ENCODE results near the gene WWOX. TPM values are rescaled to one million over a fixed set of nuclear protein-coding genes. Genes with fewer than 3 reads are reported as not detected.

The WWOX gene
- total RNA-seq, 2 donors from 2014 or later: 12.6 to 17.2 TPM

- ATAC-seq (no peak), DNase-seq (ENCODE audit: low spot score in 2 of 2) (no peak)
- peak overlapping the region; percentile 90 to 99 for H3K27ac Mint-ChIP-seq
- peaks cover 0 to 4% of the 10 kb centered on the region in 2 donors for H3K9me3 Mint-ChIP-seq
- H3K36me3 Mint-ChIP-seq: peaks cover 9 to 20% of the 10 kb centered on the region in 2 donors
Observed at GRCh38 chr16:79074951-79075350, 975.5 kb downstream of the WWOX start.

- Mint-ChIP-seq H3K9me3 (peaks cover 0 to 4% of the 10 kb centered on the region in 2 donors), H3K27ac (peak overlapping the region; percentile 90 to 99), H3K36me3 (peaks cover 9 to 26% of the 10 kb centered on the region in 2 donors)
- peak; percentile 85 to 88 for ATAC-seq
- DNase-seq (ENCODE audit: low spot score in 2 of 2): peak in 1 of 2 donors; percentile 53
Observed at GRCh38 chr16:79076047-79076767, 976.8 kb downstream of the WWOX start.

GRCh38 chr16:79077346-79077745 lies 977.9 kb downstream of the WWOX start:
- peak overlapping the region in 1 of 2 donors; percentile 90 for H3K27ac Mint-ChIP-seq
- DNase-seq (ENCODE audit: low spot score in 2 of 2) (no peak), ATAC-seq (no peak)
- H3K9me3 Mint-ChIP-seq: no peaks in the 10 kb centered on the region
- H3K36me3 Mint-ChIP-seq: peaks cover 9 to 36% of the 10 kb centered on the region in 2 donors

GRCh38 chr16:79079656-79080420 lies 980.4 kb downstream of the WWOX start:
- DNase-seq (ENCODE audit: low spot score in 2 of 2) (no peak), ATAC-seq (no peak)
- H3K9me3 Mint-ChIP-seq: no peaks in the 10 kb centered on the region
- no peak overlapping the region for H3K27ac Mint-ChIP-seq
- H3K36me3 Mint-ChIP-seq: peaks cover 9 to 41% of the 10 kb centered on the region in 2 donors

GRCh38 chr16:79081297-79082066 lies 982.0 kb downstream of the WWOX start:
- Mint-ChIP-seq H3K27ac (peak overlapping the region in 1 of 2 donors; percentile 69), H3K9me3 (no peaks in the 10 kb centered on the region), H3K36me3 (peaks cover 10 to 38% of the 10 kb centered on the region in 2 donors)
- ATAC-seq: peak; percentile 35 to 80
- no peak for DNase-seq (ENCODE audit: low spot score in 2 of 2)

- peaks cover 11 to 36% of the 10 kb centered on the region in 2 donors for H3K36me3 Mint-ChIP-seq
Observed at GRCh38 chr16:79082970-79083369, 983.5 kb downstream of the WWOX start.

GRCh38 chr16:79083508-79084299 lies 984.2 kb downstream of the WWOX start:
- DNase-seq (ENCODE audit: low spot score in 2 of 2) (no peak), ATAC-seq (no peak)
- Mint-ChIP-seq H3K36me3 (peaks cover 4 to 28% of the 10 kb centered on the region in 2 donors), H3K9me3 (no peaks in the 10 kb centered on the region), H3K27ac (no peak overlapping the region)

More at GRCh38 chr16:79082970-79083369, 983.5 kb downstream of the WWOX start:
- Mint-ChIP-seq H3K9me3 (no peaks in the 10 kb centered on the region), H3K27ac (no peak overlapping the region)
- ATAC-seq (peak; percentile 57 to 75), DNase-seq (ENCODE audit: low spot score in 2 of 2) (no peak)

GRCh38 chr16:79088971-79089370 lies 989.5 kb downstream of the WWOX start:
- DNase-seq (ENCODE audit: low spot score in 2 of 2) (no peak), ATAC-seq (no peak)
- no peak overlapping the region for H3K27ac Mint-ChIP-seq
- H3K9me3 Mint-ChIP-seq: peaks cover 3 to 8% of the 10 kb centered on the region in 2 donors
- H3K36me3 Mint-ChIP-seq: peaks cover 14 to 23% of the 10 kb centered on the region in 2 donors

GRCh38 chr16:79089735-79090284 lies 990.4 kb downstream of the WWOX start:
- H3K9me3 Mint-ChIP-seq: peaks cover 3 to 8% of the 10 kb centered on the region in 2 donors
- peaks cover 14 to 23% of the 10 kb centered on the region in 2 donors for H3K36me3 Mint-ChIP-seq
- peak; percentile 81 to 88 for ATAC-seq
- H3K27ac Mint-ChIP-seq: peak overlapping the region; percentile 77 to 94
- DNase-seq (ENCODE audit: low spot score in 2 of 2): peak; percentile 45 to 71

GRCh38 chr16:79090966-79091365 lies 991.5 kb downstream of the WWOX start:
- no peak for ATAC-seq
- peak overlapping the region; percentile 50 to 77 for H3K27ac Mint-ChIP-seq

GRCh38 chr16:79092846-79093245 lies 993.4 kb downstream of the WWOX start:
- ATAC-seq (no peak), DNase-seq (ENCODE audit: low spot score in 2 of 2) (no peak)
- H3K9me3 Mint-ChIP-seq: peaks cover 3 to 12% of the 10 kb centered on the region in 2 donors
- H3K27ac Mint-ChIP-seq: no peak overlapping the region
- peaks cover 10 to 23% of the 10 kb centered on the region in 2 donors for H3K36me3 Mint-ChIP-seq

More at GRCh38 chr16:79090966-79091365, 991.5 kb downstream of the WWOX start:
- peaks cover 3 to 8% of the 10 kb centered on the region in 2 donors for H3K9me3 Mint-ChIP-seq
- peaks cover 14 to 23% of the 10 kb centered on the region in 2 donors for H3K36me3 Mint-ChIP-seq
- DNase-seq (ENCODE audit: low spot score in 2 of 2): no peak

- peaks cover 10 to 23% of the 10 kb centered on the region in 2 donors for H3K36me3 Mint-ChIP-seq
- H3K9me3 Mint-ChIP-seq: peaks cover 3 to 12% of the 10 kb centered on the region in 2 donors
- no peak overlapping the region for H3K27ac Mint-ChIP-seq
- DNase-seq (ENCODE audit: low spot score in 2 of 2) (peak in 1 of 2 donors; percentile 65), ATAC-seq (peak; percentile 44 to 80)
Observed at GRCh38 chr16:79093554-79093967, 994.1 kb downstream of the WWOX start.

- Mint-ChIP-seq H3K9me3 (peaks cover 0 to 4% of the 10 kb centered on the region in 2 donors), H3K27ac (no peak overlapping the region), H3K36me3 (peaks cover 1 to 4% of the 10 kb centered on the region in 2 donors)
- DNase-seq (ENCODE audit: low spot score in 2 of 2) (no peak), ATAC-seq (no peak)
Observed at GRCh38 chr16:79096246-79096645, 996.8 kb downstream of the WWOX start.

- ATAC-seq (no peak), DNase-seq (ENCODE audit: low spot score in 2 of 2) (no peak)
- H3K36me3 Mint-ChIP-seq: no peaks in the 10 kb centered on the region
- H3K9me3 Mint-ChIP-seq: peaks cover 0 to 4% of the 10 kb centered on the region in 2 donors
- H3K27ac Mint-ChIP-seq: no peak overlapping the region
Observed at GRCh38 chr16:79097166-79097565, 997.7 kb downstream of the WWOX start.

GRCh38 chr16:79097771-79098170 lies 998.3 kb downstream of the WWOX start:
- no peaks in the 10 kb centered on the region for H3K36me3 Mint-ChIP-seq
- ATAC-seq: no peak
- DNase-seq (ENCODE audit: low spot score in 2 of 2): no peak
- H3K27ac Mint-ChIP-seq: no peak overlapping the region
- peaks cover 0 to 4% of the 10 kb centered on the region in 2 donors for H3K9me3 Mint-ChIP-seq
